Stimulated activated CD4-positive, alpha-beta T cell treated with anti-CD3 and anti-CD28 coated beads, Interleukin-2, amount 100 ng/mL, for 48 hours (primary cell): ENCODE results near the gene IER2.
"Not testable (repeated sequence)": the region's sequence is repeated elsewhere in the genome, so short reads cannot be mapped to it uniquely, and the experiment has no call there.

Experiments used
- DNase-seq, 2 donors: peaks; one replicate each; pipeline ENCODE4 v3.0.0-alpha.2; 2020

IER2 gene

DNA sequence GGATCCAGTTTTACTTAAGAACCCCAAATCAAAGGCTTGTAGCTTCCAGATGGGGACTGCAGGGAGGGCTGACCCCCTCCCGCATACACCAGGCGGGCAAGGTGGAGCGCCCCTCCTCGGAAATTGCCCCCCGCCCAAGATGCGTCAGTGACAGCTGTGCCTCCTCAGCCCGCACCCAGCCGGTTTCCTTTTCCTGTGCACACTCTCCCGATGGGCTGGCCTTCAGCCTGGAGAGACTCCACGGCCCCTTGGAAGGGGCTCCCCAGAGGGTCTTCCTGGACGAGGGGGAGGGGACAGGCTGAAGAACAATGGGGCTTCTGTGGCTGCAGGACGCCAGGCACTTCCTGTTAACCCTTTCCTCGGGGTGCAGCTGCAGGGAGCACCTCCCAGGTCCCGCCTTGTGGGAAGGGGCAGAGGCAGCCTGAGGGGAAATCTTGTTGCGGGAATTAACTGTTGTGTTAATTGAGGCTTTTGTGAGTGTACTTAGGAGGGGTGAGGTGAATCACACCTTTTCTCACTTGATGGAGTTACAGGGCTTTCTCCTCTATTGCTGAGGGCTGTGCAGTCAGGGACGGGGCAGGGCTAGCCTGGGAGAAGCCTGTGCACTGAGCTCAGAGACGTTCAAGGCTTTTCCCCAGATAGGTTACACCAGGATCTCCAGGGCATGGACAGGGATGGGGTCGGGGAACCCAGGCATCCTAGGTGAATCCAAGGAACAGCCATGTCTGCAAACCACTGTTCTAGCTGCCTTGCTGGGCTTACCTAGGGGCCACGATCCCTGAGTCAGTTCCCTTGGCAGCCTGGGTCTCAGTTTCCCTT lies 14.3 kb downstream of the IER2 start:
- DNase-seq = no peak

DNA sequence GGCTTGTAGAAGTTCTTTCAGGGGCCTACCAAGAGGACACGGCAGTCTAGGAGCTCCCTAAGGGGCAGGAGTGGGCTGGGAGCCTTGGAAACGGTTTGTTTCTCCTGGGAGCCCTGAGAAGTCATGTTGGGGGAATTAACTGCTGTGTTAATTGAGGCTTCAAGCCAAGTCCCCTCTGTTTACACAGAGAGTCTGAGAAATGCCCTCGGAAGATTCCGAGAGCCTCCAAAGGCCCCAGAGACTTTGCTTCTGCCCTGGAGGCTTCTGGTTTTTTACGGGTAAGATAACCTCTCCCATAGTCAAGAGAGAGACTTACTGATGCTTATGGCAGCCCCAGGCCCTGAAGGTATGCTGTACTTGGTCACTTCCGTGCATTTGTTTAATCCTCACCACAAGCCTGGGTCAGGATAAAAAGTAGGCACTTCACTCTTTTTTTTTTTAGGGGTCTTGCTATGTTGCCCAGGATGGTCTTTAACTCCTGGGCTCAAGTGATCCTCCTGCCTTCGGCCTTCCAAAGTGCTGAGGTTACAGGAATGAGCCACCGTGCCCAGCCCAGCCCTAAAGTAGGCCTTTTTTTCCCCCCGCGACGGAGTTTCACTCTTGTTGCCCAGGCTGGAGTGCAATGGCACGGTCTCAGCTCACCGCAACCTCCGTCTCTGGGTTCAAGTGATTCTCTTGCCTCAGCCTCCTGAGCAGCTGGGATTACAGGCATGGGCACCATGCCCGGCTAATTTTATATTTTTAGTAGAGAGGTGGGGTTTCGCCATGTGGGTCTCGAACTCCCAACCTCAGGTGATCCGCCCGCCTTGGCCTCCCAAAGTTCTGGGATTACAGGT lies 15.2 kb downstream of the IER2 start:
- DNase-seq = no peak

DNA sequence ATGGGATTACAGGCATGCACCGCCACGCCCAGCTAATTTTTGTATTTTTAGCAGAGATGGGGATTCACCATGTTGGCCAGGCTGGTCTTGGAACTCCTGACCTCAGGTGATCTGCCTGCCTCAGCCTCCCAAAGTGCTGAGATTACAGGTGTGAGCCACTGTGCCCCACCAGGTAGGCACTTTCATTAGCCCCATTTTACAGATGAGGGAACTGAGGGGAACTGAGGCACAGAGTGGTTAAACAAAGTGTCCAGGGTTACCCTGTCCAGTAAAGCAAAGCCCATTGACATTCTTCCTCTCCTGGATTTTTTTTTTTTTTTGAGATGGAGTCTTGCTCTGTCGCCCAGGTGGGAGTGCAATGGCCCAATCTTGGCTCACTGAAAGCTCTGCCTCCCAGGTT lies 15.9 kb downstream of the IER2 start:
- not testable (repeated sequence) for DNase-seq

DNA sequence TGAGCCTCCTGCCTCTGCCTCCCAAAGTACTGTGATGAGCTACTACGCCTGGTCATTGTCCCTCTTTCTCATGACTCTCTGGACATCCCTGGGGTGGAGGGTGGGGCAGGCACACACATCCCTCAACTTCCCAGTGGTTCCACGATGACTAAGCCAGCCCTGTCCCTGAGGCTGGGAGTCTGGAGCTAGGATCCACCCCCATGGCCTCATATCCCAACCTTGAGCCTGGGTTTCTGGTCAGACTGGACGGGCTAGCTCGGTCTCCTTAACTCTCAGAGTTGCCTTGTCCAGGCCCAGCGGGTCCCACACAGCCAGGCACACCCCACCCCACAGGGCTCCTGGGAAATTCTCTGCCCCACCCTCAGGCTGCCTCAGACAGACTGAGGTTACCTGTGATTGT lies 19.6 kb downstream of the IER2 start:
- no peak for DNase-seq

DNA sequence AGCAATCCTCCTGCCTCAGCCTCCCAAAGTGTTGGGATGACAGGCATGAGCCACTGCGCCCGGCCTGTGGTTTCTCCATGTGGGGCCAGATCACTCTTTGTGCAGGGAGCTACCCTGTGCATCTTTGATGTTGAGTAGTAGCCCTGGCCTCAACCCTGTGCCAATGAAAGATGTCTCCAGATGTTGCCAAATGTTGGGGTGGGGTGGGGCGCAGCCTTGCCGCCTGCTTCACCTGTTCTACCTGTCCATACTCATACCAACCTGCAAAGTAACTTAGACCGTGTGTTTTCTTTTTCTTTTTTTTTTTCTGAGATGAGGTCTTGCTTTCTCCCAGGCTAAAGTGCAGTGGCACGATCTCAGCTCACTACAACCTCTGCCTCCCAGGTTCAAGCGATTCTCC lies 20.9 kb downstream of the IER2 start:
- DNase-seq = no peak

DNA sequence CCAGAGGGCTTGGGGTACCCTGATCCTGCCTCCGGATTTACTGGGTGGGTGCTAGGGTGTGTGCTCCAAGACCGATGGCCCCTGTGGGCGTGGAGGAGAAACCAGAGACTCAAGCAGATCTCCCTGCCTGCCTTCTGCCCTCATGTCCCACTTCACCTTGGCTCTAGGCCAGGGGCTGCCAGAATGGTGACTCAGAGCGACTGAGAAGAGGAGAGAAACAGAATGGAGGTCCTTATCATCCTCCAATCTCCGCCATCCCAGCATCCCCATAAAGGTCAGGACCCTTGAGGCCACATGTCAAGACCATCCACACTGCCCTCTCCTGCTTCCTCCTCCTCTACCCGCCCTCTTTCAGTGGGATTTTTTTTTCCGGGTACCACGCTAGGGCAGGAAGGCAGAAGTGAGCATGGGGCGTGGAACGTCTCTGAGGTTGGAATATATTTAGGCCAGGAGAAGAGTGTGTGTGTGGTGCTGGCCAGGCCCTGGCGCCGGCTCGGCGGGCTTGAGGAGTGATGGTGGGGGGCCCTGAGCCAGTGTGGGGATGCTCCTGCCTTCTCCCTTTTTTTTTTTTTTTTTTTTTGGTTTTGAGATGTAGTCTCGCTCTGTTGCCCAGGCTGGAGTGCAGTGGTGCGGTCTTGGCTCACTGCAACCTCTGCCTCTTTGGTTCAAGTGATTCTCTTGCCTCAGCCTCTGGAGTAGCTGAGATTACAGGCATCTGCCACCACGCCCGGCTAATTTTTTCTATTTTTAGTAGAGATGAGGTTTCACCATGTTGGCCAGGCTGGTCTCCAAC lies 22.3 kb downstream of the IER2 start:
- peak in 1 of 2 donors; percentile 75 for DNase-seq

DNA sequence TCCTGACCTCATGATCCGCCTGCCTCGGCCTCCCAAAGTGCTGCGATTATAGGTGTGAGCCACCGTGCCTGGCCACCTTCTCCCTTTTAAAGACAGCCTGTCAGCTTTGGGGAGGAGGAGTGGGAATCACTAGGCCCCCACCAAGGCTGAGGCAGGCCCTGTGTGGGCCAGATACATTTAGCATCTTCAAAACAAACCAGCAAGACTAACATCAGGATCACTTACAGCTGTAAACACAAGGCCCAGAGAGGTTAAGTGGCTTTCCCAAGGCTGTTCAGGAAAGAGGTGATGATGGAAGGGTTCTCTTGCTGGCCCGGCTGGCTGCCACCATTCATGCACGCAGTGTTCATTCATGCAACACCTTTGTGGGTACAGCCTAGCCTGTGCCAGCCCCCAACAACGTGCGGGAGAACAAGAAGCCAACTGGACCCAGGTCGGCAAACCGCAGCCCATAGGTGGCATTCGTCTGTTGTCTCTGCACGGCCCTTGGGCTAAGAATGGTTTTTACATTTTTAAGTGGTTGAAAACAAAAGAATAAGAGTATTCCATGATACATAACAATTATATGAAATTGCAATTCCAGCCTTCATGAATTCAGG lies 23.0 kb downstream of the IER2 start:
- no peak for DNase-seq

DNA sequence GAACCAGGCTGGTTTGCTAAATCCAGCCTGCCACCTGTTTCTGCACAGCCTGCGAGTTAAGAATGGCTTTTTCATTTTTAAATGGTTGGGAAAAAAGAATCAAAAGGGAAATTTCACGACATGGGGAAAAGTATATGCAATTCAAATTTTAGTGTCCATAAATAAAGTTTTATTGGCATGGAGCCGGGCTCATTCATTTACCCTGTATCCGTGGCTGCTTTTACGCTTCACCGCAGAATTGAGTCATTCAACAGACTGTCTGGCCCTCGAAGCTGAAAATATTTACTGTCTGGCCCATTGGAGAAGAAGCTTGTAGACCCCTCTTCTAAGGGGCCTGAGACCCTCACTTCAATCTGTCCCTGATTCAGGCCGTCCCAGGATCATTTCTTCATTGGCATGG lies 26.1 kb downstream of the IER2 start:
- no peak for DNase-seq

DNA sequence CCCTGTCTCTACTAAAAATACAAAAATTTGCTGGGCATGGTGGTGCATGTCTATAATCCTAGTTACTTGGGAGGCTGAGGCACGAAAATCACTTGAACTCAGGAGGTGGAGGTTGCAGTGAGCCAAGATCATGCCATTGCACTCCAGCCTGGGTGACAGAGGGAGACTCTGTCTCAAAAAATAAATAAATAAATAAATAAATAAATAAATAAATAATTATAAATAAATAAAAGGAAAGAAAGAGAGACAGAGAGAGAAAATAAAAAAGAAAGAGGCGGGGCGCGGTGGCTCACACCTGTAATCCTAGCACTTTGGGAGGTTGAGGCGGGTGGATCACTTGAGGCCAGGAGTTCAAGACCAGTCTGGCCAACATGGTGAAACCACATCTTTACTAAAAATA lies 27.4 kb downstream of the IER2 start:
- DNase-seq = not testable (repeated sequence)

DNA sequence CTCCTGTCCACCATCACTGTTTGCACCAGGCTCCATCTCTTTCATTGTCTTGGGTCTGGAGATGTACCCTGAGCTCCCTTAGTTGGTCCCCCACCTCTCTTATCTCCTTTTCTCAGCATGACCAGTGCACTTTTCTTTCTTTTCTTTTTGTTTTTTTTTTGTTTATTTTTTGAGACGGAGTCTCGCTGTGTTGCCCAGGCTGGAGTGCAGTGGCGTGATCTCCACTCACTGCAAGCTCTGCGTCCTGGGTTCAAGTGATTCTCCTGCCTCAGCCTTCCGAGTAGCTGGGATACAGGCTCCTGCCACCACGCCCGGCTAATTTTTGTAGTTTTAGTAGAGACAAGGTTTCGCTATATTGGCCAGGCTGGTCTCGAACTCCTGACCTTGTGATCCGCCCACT lies 28.1 kb downstream of the IER2 start:
- not testable (repeated sequence) for DNase-seq

DNA sequence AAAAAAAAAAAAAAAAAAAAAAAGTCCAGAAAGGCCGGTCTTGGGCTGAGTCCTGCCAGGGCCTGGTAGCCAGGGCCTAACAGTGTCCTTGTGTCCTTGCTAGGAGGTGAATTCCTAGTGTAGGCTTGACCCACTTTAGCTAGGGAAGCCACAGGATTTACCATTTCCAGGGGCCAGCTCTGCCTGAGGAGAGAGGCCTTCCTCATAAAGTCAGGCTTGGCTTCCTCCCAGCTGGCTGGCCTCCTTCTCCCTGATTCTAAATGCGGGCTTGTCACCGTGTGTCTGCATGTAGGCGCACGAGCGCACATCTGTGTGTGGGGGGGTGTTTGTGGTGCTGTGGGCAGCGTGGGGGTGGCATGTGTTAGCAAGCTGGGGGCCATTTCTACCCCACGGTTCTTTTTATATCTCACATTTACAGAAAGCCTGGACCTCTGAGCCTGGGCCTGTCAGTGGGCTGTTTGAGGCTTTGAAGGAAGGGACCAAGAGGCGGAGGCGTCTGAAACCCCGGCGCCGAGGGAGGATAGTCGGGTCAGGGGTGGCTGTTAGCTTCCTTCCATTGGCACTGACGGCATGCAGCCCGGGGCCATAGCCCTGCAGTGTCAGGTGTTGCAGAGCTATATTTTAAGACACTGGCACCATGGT lies 31.7 kb downstream of the IER2 start:
- no peak for DNase-seq

DNA sequence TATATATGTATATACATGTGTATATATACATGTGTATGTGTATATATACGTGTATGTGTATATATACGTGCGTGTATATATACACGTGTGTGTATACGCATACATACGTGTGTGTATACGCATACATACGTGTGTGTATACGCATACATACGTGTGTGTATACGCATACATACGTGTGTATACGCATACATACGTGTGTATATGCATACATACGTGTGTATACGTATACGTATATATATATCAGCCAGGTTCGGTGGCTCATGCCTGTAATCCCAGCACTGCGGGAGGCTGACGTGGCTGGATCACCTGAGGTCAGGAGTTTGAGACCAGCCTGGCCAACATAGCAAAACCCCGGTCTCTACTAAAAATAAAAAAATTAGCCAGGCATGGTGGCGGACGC lies 34.7 kb downstream of the IER2 start:
- DNase-seq = not testable (repeated sequence)

DNA sequence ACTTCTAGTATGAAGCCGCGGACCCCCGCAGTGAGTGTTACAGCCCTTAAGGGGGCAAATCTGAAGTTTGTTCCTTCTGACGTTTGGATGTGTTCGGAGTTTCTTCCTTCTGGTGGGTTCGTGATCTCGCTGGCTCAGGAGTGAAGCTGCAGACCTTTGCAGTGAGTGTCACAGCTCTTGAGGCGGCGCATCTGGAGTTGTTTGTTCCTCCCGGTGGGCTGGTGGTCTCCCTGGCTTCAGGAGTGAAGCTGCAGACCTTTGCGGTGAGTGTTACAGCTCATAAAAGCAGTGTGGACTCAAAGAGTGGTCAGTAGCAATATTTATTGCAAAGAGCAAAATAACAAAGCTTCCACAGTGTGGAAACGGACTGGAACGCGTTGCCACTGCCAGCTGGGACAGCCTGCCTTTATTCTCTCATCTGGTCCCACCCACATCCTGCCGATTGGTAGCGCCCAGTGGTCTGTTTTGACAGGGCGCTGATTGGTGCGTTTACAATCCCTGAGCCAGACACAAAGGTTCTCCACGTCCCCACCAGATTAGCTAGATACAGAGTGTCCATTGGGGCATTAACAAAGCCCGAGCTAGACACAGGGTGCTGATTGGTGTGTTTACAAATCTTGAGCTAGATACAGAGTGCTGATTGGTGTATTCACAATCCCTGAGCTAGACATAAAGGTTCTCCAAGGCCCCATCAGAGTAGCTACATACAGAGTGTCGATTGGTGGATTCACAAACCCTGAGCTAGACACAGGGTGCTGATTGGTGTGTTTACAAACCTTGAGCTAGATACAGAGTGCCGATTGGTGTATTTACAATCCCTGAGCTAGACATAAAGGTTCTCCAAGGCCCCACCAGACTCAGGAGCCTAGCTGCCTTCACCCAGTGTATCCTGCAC lies 35.8 kb downstream of the IER2 start:
- not testable (repeated sequence) for DNase-seq

DNA sequence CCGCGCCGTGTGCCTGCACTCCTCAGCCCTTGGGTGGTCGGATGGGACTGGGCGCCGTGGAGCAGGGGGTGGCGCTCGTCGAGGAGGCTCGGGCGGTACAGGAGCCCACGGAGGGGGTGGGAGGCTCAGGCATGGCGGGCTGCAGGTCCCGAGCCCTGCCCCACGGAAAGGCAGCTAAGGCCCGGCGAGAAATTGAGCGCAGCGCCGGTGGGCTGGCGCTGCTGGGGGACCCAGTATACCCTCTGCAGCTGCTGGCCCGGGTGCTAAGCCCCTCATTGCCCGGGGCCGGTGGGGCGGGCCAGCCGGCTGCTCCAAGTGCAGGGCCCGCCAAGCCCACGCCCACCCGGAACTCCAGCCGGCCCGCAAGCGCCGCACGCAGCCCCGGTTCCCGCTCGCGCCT lies 36.5 kb downstream of the IER2 start:
- DNase-seq = not testable (repeated sequence)

DNA sequence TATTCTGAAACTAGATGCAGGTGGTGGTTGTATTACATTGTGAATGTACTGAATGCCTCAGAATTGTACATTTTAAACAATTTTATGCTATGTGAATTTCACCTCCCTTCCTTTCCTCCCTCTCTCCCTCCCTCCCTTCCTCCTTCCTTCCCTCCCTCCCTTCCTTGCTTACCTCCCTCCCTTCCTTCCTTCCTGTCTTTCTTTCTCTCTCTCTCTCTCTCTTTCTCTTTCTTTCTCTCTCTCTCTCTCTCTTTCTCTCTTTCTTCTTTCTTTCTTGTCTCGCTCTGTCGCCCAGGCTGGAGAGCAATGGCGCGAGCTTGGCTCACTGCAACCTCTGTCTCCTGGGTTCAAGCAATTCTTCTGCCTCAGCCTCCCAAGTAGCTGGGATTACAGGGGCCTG lies 37.2 kb downstream of the IER2 start:
- DNase-seq = no peak

DNA sequence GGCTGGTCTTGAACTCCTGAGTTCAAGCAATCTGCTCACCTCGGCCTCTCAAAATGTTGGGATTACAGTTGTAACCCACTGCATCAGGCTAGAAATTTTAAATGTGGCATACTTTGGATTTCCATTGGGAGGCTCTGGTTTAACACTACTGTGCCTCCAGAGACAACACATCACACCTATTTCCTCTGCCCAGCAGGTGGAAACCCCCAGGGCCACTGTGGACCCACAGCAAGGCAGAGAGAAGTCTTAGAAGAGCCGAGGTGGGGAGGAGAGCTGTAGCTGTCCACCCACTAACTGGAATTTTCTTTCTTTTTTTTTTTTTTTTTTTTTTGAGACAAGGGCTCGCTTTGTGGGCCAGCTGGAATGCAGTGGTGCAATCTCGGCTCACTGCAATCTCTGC lies 39.4 kb downstream of the IER2 start:
- no peak for DNase-seq

DNA sequence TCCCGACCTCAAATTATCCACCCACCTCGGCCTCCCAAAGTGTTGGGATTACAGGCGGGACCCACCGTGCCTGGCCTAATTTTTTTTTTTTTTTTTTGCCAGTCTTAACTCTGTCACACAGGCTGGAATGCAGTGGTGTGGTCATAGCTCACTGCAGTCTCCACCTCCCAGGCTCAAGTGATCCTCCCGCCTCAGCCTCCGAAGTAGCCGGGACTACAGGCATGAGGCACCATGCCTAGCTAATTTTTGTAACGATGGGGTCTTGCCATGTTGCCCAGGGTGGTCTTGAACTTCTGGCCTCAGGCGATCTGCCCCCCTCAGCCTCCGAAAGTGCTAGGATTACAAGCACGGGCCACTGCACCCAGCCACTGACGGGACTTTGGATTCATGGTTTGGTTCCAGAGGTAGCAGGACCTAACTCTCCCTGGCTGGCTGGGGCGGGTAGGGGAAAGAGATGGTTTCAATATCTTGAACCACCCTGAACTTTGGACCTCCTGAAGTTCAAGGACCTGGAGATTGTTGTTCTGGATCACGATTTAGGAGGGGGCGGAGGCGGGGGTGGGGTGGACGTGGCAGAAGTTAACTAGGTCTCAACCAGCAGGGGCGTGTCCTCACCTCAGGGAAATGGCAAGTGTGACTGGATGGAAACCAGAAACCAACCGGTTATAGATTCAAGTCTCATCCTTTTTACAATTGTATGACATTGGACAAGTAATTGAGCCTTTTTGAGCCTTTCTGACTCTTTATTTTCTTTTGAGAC lies 40.8 kb downstream of the IER2 start:
- DNase-seq = no peak

DNA sequence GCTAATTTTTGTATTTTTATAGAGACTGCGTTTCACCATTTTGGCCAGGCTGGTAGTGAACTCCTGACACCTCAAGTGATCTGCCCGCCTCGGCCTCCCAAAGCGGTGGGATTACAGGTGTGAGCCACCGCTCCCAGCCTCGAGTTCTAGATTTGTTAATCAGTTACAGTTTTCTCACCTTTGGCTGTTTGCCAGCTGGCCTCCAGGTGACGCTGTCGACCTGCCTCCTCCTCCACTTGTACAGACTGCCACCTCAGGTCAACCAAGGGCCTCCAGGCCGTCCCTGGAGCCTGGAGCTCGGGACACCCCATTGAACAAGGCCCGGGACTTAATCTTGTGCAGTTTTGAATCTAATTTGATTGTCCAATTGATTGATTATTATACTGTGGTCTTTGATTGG lies 45.5 kb downstream of the IER2 start:
- DNase-seq = peak; percentile 45 to 50

DNA sequence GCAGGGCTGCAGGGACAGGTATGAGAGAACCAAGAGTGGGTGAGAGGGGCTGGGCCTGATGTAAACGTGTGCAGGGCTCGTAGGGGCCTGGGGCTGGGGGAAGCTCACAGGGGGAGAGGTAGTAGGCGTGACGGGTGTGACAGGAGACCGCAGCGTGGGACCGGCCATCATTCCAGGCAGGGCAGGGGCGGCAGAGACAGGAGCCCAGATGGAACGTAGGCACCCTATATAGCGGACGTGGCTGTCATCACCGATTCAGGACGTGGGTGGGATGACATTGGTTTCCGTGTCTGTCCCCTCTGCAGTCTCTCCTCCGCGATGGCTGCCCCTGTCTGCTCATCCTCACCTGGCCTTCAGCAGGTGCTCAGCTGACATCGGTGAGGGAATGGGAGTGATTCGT lies 48.4 kb downstream of the IER2 start:
- DNase-seq = no peak

DNA sequence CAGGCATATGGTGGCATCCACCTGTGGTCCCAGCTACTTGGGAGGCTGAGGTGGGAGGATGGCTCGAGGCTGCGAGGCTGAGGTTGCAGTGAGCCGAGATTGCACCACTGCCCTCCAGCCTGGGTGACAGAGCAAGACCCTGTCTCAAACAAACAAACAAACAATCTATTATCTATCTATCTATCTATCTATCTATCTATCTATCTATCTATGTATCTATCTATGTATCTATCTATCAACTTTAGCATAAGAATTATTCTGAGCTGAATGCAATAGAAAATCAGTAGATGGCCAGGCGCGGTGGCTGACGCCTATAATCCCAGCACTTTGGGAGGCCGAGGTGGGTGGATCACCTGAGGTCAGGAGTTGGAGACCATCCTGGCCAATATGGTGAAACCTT lies 51.9 kb downstream of the IER2 start:
- DNase-seq = not testable (repeated sequence)
